Liver (tissue), 9 donors: Measurements from ENCODE around the gene PTHLH. TPM values are rescaled to one million over a fixed set of nuclear protein-coding genes. Genes with fewer than 3 reads are reported as not detected.

Experiments used
- DNase-seq: peaks from one replicate; pipeline ENCODE4 v3.0.0-alpha.2; 2017; ENCODE audit warnings: low spot score
- H3K27ac ChIP-seq, 2 donors: one replicate each; pipeline ENCODE4 v1.7.0; 2013; ENCODE audit warnings: inconsistent platforms in 2 of 2, low read length in 2 of 2, control low read depth in 1 of 2, low read depth in 1 of 2, mild to moderate bottlenecking in 1 of 2
- H3K27me3 ChIP-seq, 4 donors: one replicate each; pipeline versions ENCODE4 v1.6.1 to v1.7.0; 2013; ENCODE audit warnings: low read length in 3 of 4, inconsistent platforms in 1 of 4, mild to moderate bottlenecking in 1 of 4, moderate library complexity in 1 of 4; ENCODE audit not compliant: control insufficient read depth in 4 of 4, insufficient read depth in 4 of 4
- H3K36me3 ChIP-seq, 4 donors: one replicate each; pipeline versions ENCODE4 v1.6.1 to v1.7.0; 2013; ENCODE audit warnings: low read length in 3 of 4, mild to moderate bottlenecking in 3 of 4, low read depth in 1 of 4, moderate library complexity in 1 of 4; ENCODE audit not compliant: control insufficient read depth in 4 of 4, insufficient read depth in 3 of 4
- H3K4me1 ChIP-seq, 4 donors: one replicate each; pipeline versions ENCODE4 v1.6.1 to v1.7.0; 2013; ENCODE audit warnings: low read length in 3 of 4, mild to moderate bottlenecking in 3 of 4, moderate library complexity in 1 of 4; ENCODE audit not compliant: control insufficient read depth in 4 of 4, insufficient read depth in 4 of 4
- H3K4me3 ChIP-seq, 3 donors: one replicate each; pipeline versions ENCODE4 v1.6.1 to v1.7.0; 2013; ENCODE audit warnings: low read length in 3 of 3, control low read depth in 1 of 3, low read depth in 1 of 3, mild to moderate bottlenecking in 1 of 3
- H3K9ac ChIP-seq, 2 donors: one replicate each; pipeline ENCODE4 v1.7.0; 2013; ENCODE audit warnings: low read length in 2 of 2, mild to moderate bottlenecking in 2 of 2, moderate library complexity in 2 of 2, control low read depth in 1 of 2, low read depth in 1 of 2
- H3K9me3 ChIP-seq, 4 donors: one replicate each; pipeline versions ENCODE4 v1.6.1 to v1.7.0; 2013; ENCODE audit warnings: low read length in 3 of 4; ENCODE audit not compliant: control insufficient read depth in 4 of 4
- ATF3 ChIP-seq: IDR thresholded peaks from 2 replicates; pipeline ENCODE4 v1.6.1; 2016; ENCODE audit warnings: antibody characterized with exemption
- CTCF ChIP-seq: fragments of 150-350 bp; IDR thresholded peaks from 2 replicates; pipeline ENCODE4 v1.5.1; 2017; ENCODE audit warnings: improper control_type of control experiment, low read depth, low read length; ENCODE audit not compliant: missing input control
- EGR1 ChIP-seq, 2 donors: IDR thresholded peaks; 2 replicates each; pipeline ENCODE4 v1.6.1; 2016 to 2018; ENCODE audit warnings: antibody characterized with exemption in 2 of 2, low read depth in 2 of 2
- FOXA1 ChIP-seq: IDR thresholded peaks from 2 replicates; pipeline ENCODE4 v1.6.1; 2016; ENCODE audit warnings: antibody characterized with exemption
- FOXA2 ChIP-seq: IDR thresholded peaks from 2 replicates; pipeline ENCODE4 v1.6.1; 2016; ENCODE audit warnings: antibody characterized with exemption
- GABPA ChIP-seq, 2 donors: IDR thresholded peaks in 1 of 2; conservative IDR thresholded peaks in 1 of 2; 2 replicates each; pipeline ENCODE4 v1.6.1; 2016; ENCODE audit warnings: antibody characterized with exemption in 2 of 2, mild to moderate bottlenecking in 1 of 2, moderate library complexity in 1 of 2
- HNF4A ChIP-seq, 2 donors: conservative IDR thresholded peaks; 2 replicates each; pipeline ENCODE4 v1.6.1; 2016; ENCODE audit warnings: antibody characterized with exemption in 2 of 2, mild to moderate bottlenecking in 2 of 2
- HNF4G ChIP-seq: IDR thresholded peaks from 2 replicates; pipeline ENCODE4 v1.6.1; 2016; ENCODE audit warnings: antibody characterized with exemption
- JUND ChIP-seq, 2 donors: IDR thresholded peaks; 2 replicates each; pipeline ENCODE4 v1.6.1; 2016; ENCODE audit warnings: antibody characterized with exemption in 2 of 2
- MAX ChIP-seq: IDR thresholded peaks from 2 replicates; pipeline ENCODE4 v1.6.1; 2016; ENCODE audit warnings: antibody characterized with exemption
- RAD21 ChIP-seq, 2 donors: IDR thresholded peaks; 2 replicates each; pipeline ENCODE4 v1.6.1; 2016; ENCODE audit warnings: antibody characterized with exemption in 2 of 2, mild to moderate bottlenecking in 2 of 2
- REST ChIP-seq: IDR thresholded peaks from 2 replicates; pipeline ENCODE4 v1.6.1; 2016; ENCODE audit warnings: antibody characterized with exemption, mild to moderate bottlenecking
- RXRA ChIP-seq, 2 donors: IDR thresholded peaks; 2 replicates each; pipeline ENCODE4 v1.6.1; 2017 to 2018; ENCODE audit warnings: antibody characterized with exemption in 2 of 2, mild to moderate bottlenecking in 1 of 2
- SP1 ChIP-seq: IDR thresholded peaks from 2 replicates; pipeline ENCODE4 v1.6.1; 2018; ENCODE audit warnings: antibody characterized with exemption, mild to moderate bottlenecking
- TAF1 ChIP-seq: conservative IDR thresholded peaks from 2 replicates; pipeline ENCODE4 v1.6.1; 2016; ENCODE audit warnings: antibody characterized with exemption, mild to moderate bottlenecking
- YY1 ChIP-seq: IDR thresholded peaks from 2 replicates; pipeline ENCODE4 v1.6.1; 2016; ENCODE audit warnings: antibody characterized with exemption, mild to moderate bottlenecking
- ZBTB33 ChIP-seq: IDR thresholded peaks from 2 replicates; pipeline ENCODE4 v1.6.1; 2016; ENCODE audit warnings: antibody characterized with exemption
- whole genome bisulfite sequencing: extraction: QIAGEN DNeasy Blood & Tissue Kit; methylation state at CpG from one replicate; pipeline ENCODE4 v1.1.7; 2013; 5-methylcytosine and 5-hydroxymethylcytosine counted together
- polyA plus RNA-seq, 2 donors: library from polyadenylated mRNA; stranded (reverse) in 1 of 2; unstranded in 1 of 2; fragments of 200-250 nt in 1 of 2; fragments of >200 nt in 1 of 2; fragmentation: Nextera tagmentation in 1 of 2; extraction: Ambion mirVana in 1 of 2; gene quantifications; one replicate each; pipeline versions ENCODE4 v1.2.1 to v1.2.3, GENCODE V29; 2013 to 2015
- total RNA-seq, 2 donors: library from RNA; depleted of rRNA; stranded (reverse); fragments of >200 nt; gene quantifications; one replicate each; pipeline ENCODE4 v1.2.3, GENCODE V29; 2014
- donor health status: healthy.
- donor health status: healthy.
- donor health status: healthy.
- donor health status: healthy.
- donor health status: healthy.

The PTHLH gene
- total and polyA plus RNA-seq, 4 donors, result not detected

GRCh38 chr12:28015165-28015564, 42.6 kb upstream of the PTHLH start:
- no peak for DNase-seq
- Histone ChIP-seq H3K27ac (no peak overlapping the region), H3K9ac (no peak overlapping the region), H3K27me3 (no peaks in the 10 kb centered on the region), H3K4me1 (no peaks in the 10 kb centered on the region), H3K9me3 (no peaks in the 10 kb centered on the region), H3K36me3 (no peaks in the 10 kb centered on the region), H3K4me3 (no peak overlapping the region)
- WGBS, result 87% methylated on average over 1 of the region's 1 CpG
- TF ChIP-seq CTCF (no peak), YY1 (no peak), FOXA2 (no peak), MAX (no peak), HNF4G (no peak), RXRA (IDR thresholded peaks at IDR 0.05) (no peak), TAF1 (no peak), SP1 (no peak), ZBTB33 (no peak), GABPA (IDR thresholded peaks at IDR 0.05 in 1 of 2, conservative IDR thresholded peaks at IDR 0.05 in 1 of 2) (no peak), FOXA1 (no peak), EGR1 (IDR thresholded peaks at IDR 0.05; ENCODE audit: low read depth in 2 of 2) (no peak), HNF4A (conservative IDR thresholded peaks at IDR 0.05) (no peak), RAD21 (IDR thresholded peaks at IDR 0.05) (no peak), ATF3 (no peak), JUND (IDR thresholded peaks at IDR 0.05) (no peak), REST (no peak)

- WGBS, result 81% methylated on average over 1 of the region's 1 CpG
- Histone ChIP-seq H3K9me3 (peaks cover 0 to 3% (median 0%) of the 10 kb centered on the region in 4 donors), H3K27me3 (no peaks in the 10 kb centered on the region), H3K36me3 (no peaks in the 10 kb centered on the region), H3K4me1 (no peaks in the 10 kb centered on the region), H3K27ac (no peak overlapping the region), H3K9ac (no peak overlapping the region), H3K4me3 (no peak overlapping the region)
- TF ChIP-seq MAX, result no peak
- TF ChIP-seq FOXA1, result no peak
- no peak for TF ChIP-seq EGR1 (IDR thresholded peaks at IDR 0.05; ENCODE audit: low read depth in 2 of 2)
- no peak for TF ChIP-seq HNF4G
- no peak for TF ChIP-seq JUND (IDR thresholded peaks at IDR 0.05)
- TF ChIP-seq REST, result no peak
- TF ChIP-seq RAD21 (IDR thresholded peaks at IDR 0.05), result no peak
- no peak for TF ChIP-seq GABPA (IDR thresholded peaks at IDR 0.05 in 1 of 2, conservative IDR thresholded peaks at IDR 0.05 in 1 of 2)
- no peak for TF ChIP-seq ZBTB33
- TF ChIP-seq TAF1, result no peak
- no peak for TF ChIP-seq ATF3
- TF ChIP-seq HNF4A (conservative IDR thresholded peaks at IDR 0.05), result no peak
- no peak for DNase-seq
These were observed 41.7 kb upstream of the PTHLH start for GRCh38 chr12:28014196-28014595.
